Effector CD8-positive, alpha-beta T cell (primary cell): ENCODE results near the gene H1-8.
"Not testable (repeated sequence)": the region's sequence is repeated elsewhere in the genome, so short reads cannot be mapped to it uniquely, and the experiment has no call there.

Source experiments
- DNase-seq: peaks from one replicate; lab custom pipeline; 2025; lab: John Stamatoyannopoulos, UW

The H1-8 gene

GRCh38 chr3:129515108-129515820, 27.7 kb upstream of the H1-8 start:
- not testable (repeated sequence) for DNase-seq

- not testable (repeated sequence) for DNase-seq
Observed at GRCh38 chr3:129515821-129516432, 27.0 kb upstream of the H1-8 start.

DNA sequence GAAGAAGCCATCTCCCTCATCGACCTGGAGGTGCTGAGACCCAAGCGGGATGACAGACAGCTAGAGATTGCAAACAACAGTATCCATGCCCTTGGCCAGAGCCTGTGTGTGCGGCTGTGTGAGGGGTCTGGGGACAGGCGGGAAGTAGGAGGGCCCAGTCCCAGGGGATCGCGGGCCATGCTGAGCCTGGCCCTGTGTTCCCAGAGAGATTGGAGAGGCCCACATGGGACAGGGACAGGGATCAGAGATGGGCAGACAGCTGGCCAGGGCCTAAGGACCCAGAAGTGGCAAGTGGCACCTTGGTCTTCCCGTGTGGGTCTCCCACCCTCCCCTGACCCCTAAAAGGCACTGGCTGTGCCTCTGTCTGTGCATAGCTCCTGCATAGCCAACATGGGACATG, 25.5 kb upstream of the H1-8 start:
- DNase-seq = no peak

- no peak for DNase-seq
Observed at GRCh38 chr3:129518038-129518561, 24.9 kb upstream of the H1-8 start.

- no peak for DNase-seq
Observed at GRCh38 chr3:129518581-129518980, 24.4 kb upstream of the H1-8 start.

DNA sequence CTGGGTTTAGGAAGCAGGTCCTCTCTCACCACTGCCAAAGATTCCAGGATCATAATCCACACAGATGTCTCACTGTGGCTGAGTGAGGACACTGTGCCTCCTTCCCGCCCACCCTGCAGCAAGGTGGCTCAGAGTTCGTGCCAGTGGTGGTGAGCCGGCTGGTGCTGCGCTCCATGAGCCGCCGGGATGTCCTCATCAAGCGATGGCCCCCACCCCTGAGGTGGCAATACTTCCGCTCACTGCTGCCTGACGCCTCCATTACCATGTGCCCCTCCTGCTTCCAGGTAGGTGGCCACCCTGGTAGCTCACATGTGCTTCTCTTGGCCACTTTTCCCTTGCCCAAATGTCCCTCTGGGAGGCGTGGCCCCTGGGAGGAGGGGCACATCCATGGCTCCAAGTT, 23.5 kb upstream of the H1-8 start:
- no peak for DNase-seq

- no peak for DNase-seq
Observed at GRCh38 chr3:129519896-129520715, 22.9 kb upstream of the H1-8 start.

- no peak for DNase-seq
Observed at GRCh38 chr3:129520960-129521359, 22.0 kb upstream of the H1-8 start.

DNA sequence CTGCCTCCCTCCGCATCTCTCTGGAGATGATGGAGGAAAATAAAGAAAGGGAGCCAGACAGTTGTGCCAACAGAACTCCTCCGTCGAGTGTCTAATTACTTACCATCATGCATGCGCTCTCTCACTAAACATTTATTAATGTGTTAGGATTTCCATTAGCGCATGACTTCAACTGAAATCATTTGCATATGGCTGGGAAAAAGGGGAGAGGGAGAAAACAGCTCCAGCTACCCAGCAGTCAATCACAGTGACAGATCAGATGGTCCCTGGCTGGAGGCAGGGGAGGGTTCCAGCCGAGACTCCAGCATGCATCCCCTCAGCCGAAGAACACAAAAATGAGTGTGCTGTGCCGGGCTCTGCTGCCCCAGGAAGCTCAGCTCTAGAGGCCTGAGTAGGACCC, 21.4 kb upstream of the H1-8 start:
- no peak for DNase-seq

DNA sequence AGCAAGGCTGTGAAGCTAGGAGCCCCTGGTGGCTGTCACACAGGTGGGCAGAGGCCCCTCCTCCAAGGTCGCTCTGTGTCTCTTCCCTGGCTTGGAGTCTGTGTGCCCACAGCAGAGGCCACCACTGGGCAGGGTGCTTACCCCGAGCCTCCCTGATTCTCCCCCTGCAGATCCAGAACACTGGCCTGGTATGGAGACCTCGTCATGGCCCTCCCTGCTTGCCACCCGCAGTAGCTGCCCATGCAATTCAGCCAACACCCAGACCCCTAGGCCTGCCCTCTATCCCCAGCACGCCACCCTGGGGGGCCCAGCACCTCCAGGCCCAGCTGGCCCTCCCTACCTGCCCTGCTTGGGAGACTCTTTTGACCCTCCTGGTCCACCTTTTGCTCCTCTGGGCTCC, 20.0 kb upstream of the H1-8 start:
- DNase-seq = no peak

- DNase-seq = no peak
Observed at GRCh38 chr3:129524081-129524480, 18.9 kb upstream of the H1-8 start.

DNA sequence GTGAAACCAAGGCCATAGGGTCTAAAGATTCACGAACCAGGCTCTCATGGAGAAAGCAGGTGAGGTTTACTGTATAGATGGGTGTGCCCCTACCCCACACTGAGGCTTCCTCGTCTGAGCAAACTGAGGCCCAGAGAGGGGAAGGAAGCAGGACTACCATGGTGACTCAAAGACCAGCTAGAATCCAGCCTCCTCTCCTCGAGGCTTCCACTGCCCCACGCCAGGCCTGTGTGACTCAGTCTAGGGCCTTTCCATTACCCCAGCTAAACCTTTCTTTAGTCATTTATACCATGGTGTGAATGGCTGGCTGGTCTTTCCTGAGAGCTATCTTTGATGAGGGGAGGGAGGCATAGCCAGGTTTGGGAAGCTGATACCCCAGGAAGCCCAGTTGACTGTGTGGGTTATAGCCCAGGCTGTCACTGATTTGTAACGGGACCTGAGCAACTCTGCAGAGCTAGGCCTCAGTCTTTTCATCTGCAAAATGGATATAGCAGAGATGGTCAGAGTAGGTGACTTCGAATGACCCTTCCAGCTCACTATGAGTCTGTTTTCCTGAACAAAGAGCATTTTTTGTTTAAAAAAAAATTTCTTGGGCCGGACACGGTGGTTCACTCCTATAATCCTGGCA, 17.5 kb upstream of the H1-8 start:
- no peak for DNase-seq

- no peak for DNase-seq
Observed at GRCh38 chr3:129526121-129526900, 16.7 kb upstream of the H1-8 start.

- no peak for DNase-seq
Observed at GRCh38 chr3:129527262-129527661, 15.7 kb upstream of the H1-8 start.

GRCh38 chr3:129528589-129529100, 14.3 kb upstream of the H1-8 start, which contains the start of gene RHO:
Gene RHO, plus strand, starts transcription at chr3:129528639. Its CDS starts 95 bp downstream, at chr3:129528734.
- DNase-seq = no peak

GRCh38 chr3:129529436-129530210, 13.4 kb upstream of the H1-8 start:
- DNase-seq = no peak

- no peak for DNase-seq
Observed at GRCh38 chr3:129530251-129530791, 12.7 kb upstream of the H1-8 start.

- no peak for DNase-seq
Observed at GRCh38 chr3:129530821-129531220, 12.2 kb upstream of the H1-8 start.

- no peak for DNase-seq
Observed at GRCh38 chr3:129531699-129532098, 11.3 kb upstream of the H1-8 start.

DNA sequence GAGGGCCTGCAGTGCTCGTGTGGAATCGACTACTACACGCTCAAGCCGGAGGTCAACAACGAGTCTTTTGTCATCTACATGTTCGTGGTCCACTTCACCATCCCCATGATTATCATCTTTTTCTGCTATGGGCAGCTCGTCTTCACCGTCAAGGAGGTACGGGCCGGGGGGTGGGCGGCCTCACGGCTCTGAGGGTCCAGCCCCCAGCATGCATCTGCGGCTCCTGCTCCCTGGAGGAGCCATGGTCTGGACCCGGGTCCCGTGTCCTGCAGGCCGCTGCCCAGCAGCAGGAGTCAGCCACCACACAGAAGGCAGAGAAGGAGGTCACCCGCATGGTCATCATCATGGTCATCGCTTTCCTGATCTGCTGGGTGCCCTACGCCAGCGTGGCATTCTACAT, 10.7 kb upstream of the H1-8 start:
- no peak for DNase-seq
